HCT116 (cell line): ENCODE measurements around the gene DDHD1. TPM values are rescaled to one million over a fixed set of nuclear protein-coding genes. Genes with fewer than 3 reads are reported as not detected.

Experiments
- ATAC-seq: fragments of 200-7000 bp; cut with Tn5 transposase; 2 replicates; pipeline ENCODE4 v1.9.1; 2020; ENCODE audit warnings: mild to moderate bottlenecking, moderate library complexity
- BruUV-seq: library from RNA; stranded (reverse); fragments of 400-500 nt; replicated peaks from 2 replicates; lab custom pipeline; 2021; lab: Mats Ljungman, UMichigan
- CTCF ChIA-PET: fragments of 300-600 bp; sonication (Branson Sonifier 250); formaldehyde crosslinking; loops from one replicate; lab custom pipeline; 2021; ENCODE audit warnings: antibody characterized with exemption; lab: Charles Lee
- POLR2A ChIA-PET: fragments of 300-600, 350-600 bp; sonication (Branson Sonifier 250); formaldehyde crosslinking; loops from one replicate; lab custom pipeline; 2021; ENCODE audit warnings: antibody characterized with exemption; lab: Charles Lee
- RAD21 ChIA-PET, 2 experiments: fragments of 300-600 bp; sonication (Branson Sonifier 250); formaldehyde crosslinking; loops; one replicate each; lab custom pipeline; 2023; ENCODE audit warnings: low total read pairs in 2 of 2; ENCODE audit not compliant: uncharacterized antibody in 2 of 2, unreplicated experiment in 2 of 2, low non-redundant PET in 1 of 2; lab: Charles Lee
- DNase-seq: peaks from one replicate; pipeline ENCODE4 v3.0.0-alpha.2; 2010; ENCODE audit warnings: low read depth, low spot score
- H2AFZ ChIP-seq: fragments of 200-600 bp; shearing (Covaris generic), sonication (generic); 2 replicates; pipeline ENCODE4 v1.6.1; 2017; ENCODE audit warnings: low read depth, mixed run types, mixed read lengths, antibody characterized with exemption, low read length; ENCODE audit not compliant: poor library complexity, severe bottlenecking
- H3K27ac ChIP-seq: 2 replicates; pipeline ENCODE4 v1.5.1; 2012; ENCODE audit warnings: low read depth, low read length
- H3K27me3 ChIP-seq: fragments of 200-600 bp; sonication (generic); 2 replicates; pipeline ENCODE4 v1.6.1; 2016; ENCODE audit warnings: mixed run types, low read length, mixed read lengths; ENCODE audit not compliant: insufficient read depth
- H3K36me3 ChIP-seq, 2 experiments: fragments of 200-500 bp in 1 of 2; fragments of 200-600 bp in 1 of 2; sonication (Bioruptor generic) in 1 of 2; sonication (generic) in 1 of 2; 2 replicates each; pipeline versions ENCODE4 v1.5.1 to v1.6.1; 2014 to 2016; ENCODE audit warnings: low read length in 2 of 2, inconsistent platforms in 1 of 2, mixed read lengths in 1 of 2, mixed run types in 1 of 2; ENCODE audit not compliant: insufficient read depth in 2 of 2, control insufficient read depth in 1 of 2
- H3K4me1 ChIP-seq, 2 experiments: fragments of 200-600 bp in 1 of 2; sonication (generic) in 1 of 2; 2 replicates each; pipeline versions ENCODE4 v1.5.1 to v1.6.1; 2012 to 2017; ENCODE audit warnings: low read length in 2 of 2, inconsistent platforms in 1 of 2, mild to moderate bottlenecking in 1 of 2, mixed read lengths in 1 of 2, mixed run types in 1 of 2, moderate library complexity in 1 of 2; ENCODE audit not compliant: insufficient read depth in 2 of 2, control insufficient read depth in 1 of 2
- H3K4me2 ChIP-seq: fragments of 200-600 bp; sonication (generic); 2 replicates; pipeline ENCODE4 v1.6.1; 2017; ENCODE audit warnings: mixed run types, low read length, mixed read lengths
- H3K4me3 ChIP-seq, 2 experiments: fragments of 200-600 bp in 1 of 2; sonication (generic) in 1 of 2; replicated peaks in 1 of 2; 2 replicates each; pipeline ENCODE4 v1.5.1; 2011 to 2016; ENCODE audit warnings: low read length in 2 of 2, control low read depth in 1 of 2, low read depth in 1 of 2, mild to moderate bottlenecking in 1 of 2, mixed read lengths in 1 of 2, mixed run types in 1 of 2
- H3K79me2 ChIP-seq: fragments of 200-600 bp; sonication (generic); 2 replicates; pipeline ENCODE4 v1.6.1; 2017; ENCODE audit warnings: mild to moderate bottlenecking, mixed run types, low read length, moderate library complexity, mixed read lengths; ENCODE audit not compliant: insufficient read depth
- H3K9ac ChIP-seq: fragments of 200-600 bp; sonication (generic); 2 replicates; pipeline ENCODE4 v1.6.1; 2016; ENCODE audit warnings: low read length, mixed read lengths
- H3K9me2 ChIP-seq: fragments of 200-600 bp; sonication (generic), shearing (Covaris generic); 2 replicates; pipeline ENCODE4 v1.6.1; 2017; ENCODE audit warnings: mixed run types, mild to moderate bottlenecking, moderate library complexity; ENCODE audit not compliant: insufficient read depth
- H3K9me3 ChIP-seq, 2 experiments: fragments of 200-500 bp in 1 of 2; fragments of 200-600 bp in 1 of 2; sonication (Bioruptor generic) in 1 of 2; sonication (generic) in 1 of 2; 2 replicates each; pipeline ENCODE4 v1.6.1; 2014 to 2017; ENCODE audit warnings: low read length in 2 of 2, mixed read lengths in 2 of 2, inconsistent platforms in 1 of 2, low read depth in 1 of 2, mild to moderate bottlenecking in 1 of 2, mixed run types in 1 of 2, moderate library complexity in 1 of 2; ENCODE audit not compliant: control insufficient read depth in 1 of 2, insufficient read depth in 1 of 2
- H4K20me1 ChIP-seq: fragments of 200-600 bp; sonication (generic), shearing (Covaris generic); 2 replicates; pipeline ENCODE4 v1.6.1; 2017; ENCODE audit warnings: mixed run types, mild to moderate bottlenecking, moderate library complexity; ENCODE audit not compliant: insufficient read depth
- CEBPB ChIP-seq: IDR thresholded peaks from 2 replicates; pipeline ENCODE4 v1.6.1; 2012; ENCODE audit warnings: low read depth
- ELF1 ChIP-seq: IDR thresholded peaks from 2 replicates; pipeline ENCODE4 v1.6.1; 2012; ENCODE audit warnings: low read depth, borderline replicate concordance
- EZH2 ChIP-seq: fragments of 200-600 bp; sonication (generic); IDR thresholded peaks from 2 replicates; pipeline ENCODE4 v1.6.1; 2017; ENCODE audit warnings: antibody characterized with exemption, mixed run types
- EZH2phosphoT487 ChIP-seq: fragments of 200-600 bp; IDR thresholded peaks from 2 replicates; pipeline ENCODE4 v1.6.1; 2018; ENCODE audit warnings: antibody characterized with exemption, borderline replicate concordance
- FOSL1 ChIP-seq: IDR thresholded peaks from 2 replicates; pipeline ENCODE4 v1.6.1; 2012; ENCODE audit warnings: low read depth
- RAD21 ChIP-seq: IDR thresholded peaks from 2 replicates; pipeline ENCODE4 v1.6.1; 2012; ENCODE audit warnings: low read depth, mild to moderate bottlenecking
- REST ChIP-seq: IDR thresholded peaks from 2 replicates; pipeline ENCODE4 v1.6.1; 2012; ENCODE audit warnings: low read depth
- SIN3A ChIP-seq: IDR thresholded peaks from 2 replicates; pipeline ENCODE4 v1.6.1; 2012; ENCODE audit warnings: low read depth
- SRF ChIP-seq: IDR thresholded peaks from 2 replicates; pipeline ENCODE4 v1.6.1; 2012; ENCODE audit warnings: low read depth
- TCF7L2 ChIP-seq: IDR thresholded peaks from 2 replicates; pipeline ENCODE4 v1.7.0; 2011; ENCODE audit warnings: borderline replicate concordance, inconsistent platforms; ENCODE audit not compliant: insufficient read depth, insufficient read length; ENCODE audit errors: extremely low read depth
- YY1 ChIP-seq: IDR thresholded peaks from 2 replicates; pipeline ENCODE4 v1.6.1; 2011; ENCODE audit warnings: low read length, low read depth, moderate library complexity, mild to moderate bottlenecking; ENCODE audit not compliant: insufficient replicate concordance; ENCODE audit errors: extremely low read depth
- ZFX ChIP-seq: fragments of 450-650 bp; IDR thresholded peaks from 2 replicates; pipeline ENCODE4 v1.6.1; 2017
- ZNF274 ChIP-seq: fragments of 200-500 bp; sonication (Bioruptor generic); IDR thresholded peaks from 2 replicates; pipeline ENCODE4 v1.6.1; 2014; ENCODE audit warnings: mild to moderate bottlenecking, low read depth, low read length, inconsistent platforms
- intact Hi-C: fragments of 100-400 bp; cut with micrococcal nuclease; formaldehyde crosslinking; loops from 2 replicates; pipeline ENCODE4 v1.10.0; 2022
- total RNA-seq: library from RNA; stranded (reverse); gene quantifications from one replicate; pipeline ENCODE4 v1.2.1, GENCODE V29; 2021; ENCODE audit not compliant: unreplicated experiment
- TF ChIP-seq, protein P1 (sequence below), 3 experiments: fragments of 200-600 bp in 1 of 3; sonication (generic) in 1 of 3; IDR thresholded peaks in 2 of 3; conservative IDR thresholded peaks in 1 of 3; 2 replicates each; pipeline ENCODE4 v1.5.1; 2012 to 2017; ENCODE audit warnings: low read depth in 2 of 3, low read length in 2 of 3, antibody characterized with exemption in 1 of 3, borderline replicate concordance in 1 of 3, control low read depth in 1 of 3, mild to moderate bottlenecking in 1 of 3, mixed read lengths in 1 of 3, mixed run types in 1 of 3, moderate library complexity in 1 of 3; ENCODE audit not compliant: insufficient read depth in 1 of 3
- TF ChIP-seq, protein P2 (sequence below): IDR thresholded peaks from 2 replicates; pipeline ENCODE4 v1.6.1; 2011; ENCODE audit warnings: mild to moderate bottlenecking, low read length, moderate library complexity; ENCODE audit not compliant: insufficient replicate concordance; ENCODE audit errors: extremely low read depth

Gene DDHD1
- total RNA-seq, 1 experiment from 2014 or later: 26.9 TPM

- TF ChIP-seq, protein P1, sequence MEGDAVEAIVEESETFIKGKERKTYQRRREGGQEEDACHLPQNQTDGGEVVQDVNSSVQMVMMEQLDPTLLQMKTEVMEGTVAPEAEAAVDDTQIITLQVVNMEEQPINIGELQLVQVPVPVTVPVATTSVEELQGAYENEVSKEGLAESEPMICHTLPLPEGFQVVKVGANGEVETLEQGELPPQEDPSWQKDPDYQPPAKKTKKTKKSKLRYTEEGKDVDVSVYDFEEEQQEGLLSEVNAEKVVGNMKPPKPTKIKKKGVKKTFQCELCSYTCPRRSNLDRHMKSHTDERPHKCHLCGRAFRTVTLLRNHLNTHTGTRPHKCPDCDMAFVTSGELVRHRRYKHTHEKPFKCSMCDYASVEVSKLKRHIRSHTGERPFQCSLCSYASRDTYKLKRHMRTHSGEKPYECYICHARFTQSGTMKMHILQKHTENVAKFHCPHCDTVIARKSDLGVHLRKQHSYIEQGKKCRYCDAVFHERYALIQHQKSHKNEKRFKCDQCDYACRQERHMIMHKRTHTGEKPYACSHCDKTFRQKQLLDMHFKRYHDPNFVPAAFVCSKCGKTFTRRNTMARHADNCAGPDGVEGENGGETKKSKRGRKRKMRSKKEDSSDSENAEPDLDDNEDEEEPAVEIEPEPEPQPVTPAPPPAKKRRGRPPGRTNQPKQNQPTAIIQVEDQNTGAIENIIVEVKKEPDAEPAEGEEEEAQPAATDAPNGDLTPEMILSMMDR (IDR thresholded peaks at IDR 0.05 in 2 of 3, conservative IDR thresholded peaks at IDR 0.05 in 1 of 3; ENCODE audit: borderline replicate concordance in 1 of 3, insufficient read depth in 1 of 3, low read depth in 2 of 3, low read length in 2 of 3): no peak
Measured at GRCh38 chr14:53127832-53128231, 25.3 kb downstream of the DDHD1 start (continued).

DNA sequence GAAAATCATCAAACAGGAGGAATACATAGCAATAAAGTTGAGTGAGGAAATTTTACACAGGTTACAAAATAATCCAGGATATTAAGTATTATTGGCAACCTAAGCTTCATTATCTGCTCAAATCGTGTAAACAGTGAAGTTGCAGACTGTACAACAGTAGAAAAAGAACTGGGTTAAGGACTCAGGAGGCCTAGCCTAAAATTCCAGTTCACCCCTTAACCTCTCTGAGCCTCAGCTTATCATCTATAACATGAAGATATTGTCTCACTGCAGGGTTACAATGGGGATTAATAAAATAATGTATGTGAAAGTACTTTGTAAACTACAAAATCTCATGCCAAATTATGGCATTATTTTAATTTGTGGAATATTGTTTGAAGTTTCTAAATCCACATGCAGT is 26.0 kb downstream of the DDHD1 start:
- no peaks in the 10 kb centered on the region for H4K20me1 ChIP-seq
- no peak for DNase-seq
- CTCF ChIA-PET: no interaction called here
- H3K4me2 ChIP-seq: no peak overlapping the region
- H3K4me1 ChIP-seq: peaks cover 7 to 8% of the 10 kb centered on the region in 2 experiments
- H3K36me3 ChIP-seq: no peaks in the 10 kb centered on the region
- no peak overlapping the region for H3K4me3 ChIP-seq
- no peak overlapping the region for H3K27ac ChIP-seq
- no peaks in the 10 kb centered on the region for H3K9me2 ChIP-seq
- POLR2A ChIA-PET: no interaction called here
- no peak for TF ChIP-seq ZFX
- TF ChIP-seq ZNF274: no peak
- TF ChIP-seq EZH2phosphoT487: no peak
- no peak for TF ChIP-seq EZH2
- TF ChIP-seq, protein P2, sequence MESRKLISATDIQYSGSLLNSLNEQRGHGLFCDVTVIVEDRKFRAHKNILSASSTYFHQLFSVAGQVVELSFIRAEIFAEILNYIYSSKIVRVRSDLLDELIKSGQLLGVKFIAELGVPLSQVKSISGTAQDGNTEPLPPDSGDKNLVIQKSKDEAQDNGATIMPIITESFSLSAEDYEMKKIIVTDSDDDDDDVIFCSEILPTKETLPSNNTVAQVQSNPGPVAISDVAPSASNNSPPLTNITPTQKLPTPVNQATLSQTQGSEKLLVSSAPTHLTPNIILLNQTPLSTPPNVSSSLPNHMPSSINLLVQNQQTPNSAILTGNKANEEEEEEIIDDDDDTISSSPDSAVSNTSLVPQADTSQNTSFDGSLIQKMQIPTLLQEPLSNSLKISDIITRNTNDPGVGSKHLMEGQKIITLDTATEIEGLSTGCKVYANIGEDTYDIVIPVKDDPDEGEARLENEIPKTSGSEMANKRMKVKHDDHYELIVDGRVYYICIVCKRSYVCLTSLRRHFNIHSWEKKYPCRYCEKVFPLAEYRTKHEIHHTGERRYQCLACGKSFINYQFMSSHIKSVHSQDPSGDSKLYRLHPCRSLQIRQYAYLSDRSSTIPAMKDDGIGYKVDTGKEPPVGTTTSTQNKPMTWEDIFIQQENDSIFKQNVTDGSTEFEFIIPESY: no peak
- no peak for TF ChIP-seq SIN3A
- no peak for TF ChIP-seq FOSL1
- no peak for TF ChIP-seq TCF7L2
- TF ChIP-seq REST: no peak
- TF ChIP-seq SRF: no peak
- TF ChIP-seq CEBPB: no peak
- TF ChIP-seq YY1: no peak
- TF ChIP-seq RAD21: no peak
- no peak for TF ChIP-seq ELF1
- TF ChIP-seq, all 23 proteins: peak for 0
- Histone ChIP-seq H3K9me3 (no peaks in the 10 kb centered on the region), H2AFZ (no peak overlapping the region), H3K27me3 (no peaks in the 10 kb centered on the region), H3K79me2 (peaks cover 77% of the 10 kb centered on the region), H3K9ac (no peak overlapping the region)
- intact Hi-C loops: no loop called here
- ATAC-seq: no peak
- no TSS peak for BruUV-seq
- RAD21 ChIA-PET: no interaction called here
